Stomach (tissue), 9 donors: Measurements from ENCODE around the gene ANKRD28. TPM values are rescaled to one million over a fixed set of nuclear protein-coding genes. Genes with fewer than 3 reads are reported as not detected.

Source experiments
- DNase-seq, 2 donors: peaks; one replicate each; pipeline versions ENCODE4 v3.0.0 to v3.0.0-alpha.2; 2013 to 2019
- H3K27ac ChIP-seq, 5 donors: fragments of 200-600 bp in 4 of 5; sonication (generic) in 4 of 5; one replicate each; pipeline ENCODE4 v1.5.1; 2013 to 2019; ENCODE audit warnings: mild to moderate bottlenecking in 1 of 5, moderate library complexity in 1 of 5
- H3K27me3 ChIP-seq, 3 donors: fragments of 200-600 bp; sonication (generic); one replicate each; pipeline ENCODE4 v1.5.1; 2017 to 2019; ENCODE audit warnings: mixed run types in 1 of 3
- H3K36me3 ChIP-seq, 4 donors: fragments of 200-600 bp; sonication (generic); 1 replicate in 3 of 4; 2 replicates in 1 of 4; pipeline ENCODE4 v1.5.1; 2016 to 2019
- H3K4me1 ChIP-seq, 4 donors: fragments of 200-600 bp; sonication (generic); one replicate each; pipeline ENCODE4 v1.5.1; 2016 to 2019
- H3K4me3 ChIP-seq, 4 donors: fragments of 200-600 bp; sonication (generic) in 3 of 4; one replicate each; pipeline ENCODE4 v1.5.1; 2016 to 2019; ENCODE audit warnings: mild to moderate bottlenecking in 1 of 4
- H3K9me3 ChIP-seq, 4 donors: fragments of 200-600 bp; sonication (generic); one replicate each; pipeline ENCODE4 v1.5.1; 2016 to 2019
- CTCF ChIP-seq, 7 experiments: fragments of 450-650 bp in 4 of 7; fragments of 200-600 bp in 3 of 7; sonication (generic) in 3 of 7; IDR thresholded peaks; one replicate each; pipeline ENCODE4 v1.5.1; 2016 to 2019; ENCODE audit warnings: antibody characterized with exemption in 7 of 7, control low read depth in 2 of 7, mild to moderate bottlenecking in 1 of 7
- EP300 ChIP-seq: sonication (generic); formaldehyde crosslinking; IDR thresholded peaks from one replicate; pipeline ENCODE4 v1.6.1; 2017; ENCODE audit warnings: antibody characterized with exemption
- POLR2A ChIP-seq, 4 donors: fragments of 450-650 bp; IDR thresholded peaks; one replicate each; pipeline ENCODE4 v1.6.1; 2016; ENCODE audit warnings: antibody characterized with exemption in 4 of 4, control low read depth in 2 of 4, mild to moderate bottlenecking in 1 of 4, moderate library complexity in 1 of 4
- POLR2AphosphoS5 ChIP-seq, 3 donors: sonication (generic); formaldehyde crosslinking; IDR thresholded peaks; one replicate each; pipeline ENCODE4 v1.6.1; 2016; ENCODE audit warnings: antibody characterized with exemption in 3 of 3
- WGBS, 5 donors: extraction: QIAGEN DNeasy Blood & Tissue Kit in 3 of 5; methylation state at CpG; one replicate each; pipeline versions ENCODE4 v1.1.5 to v1.1.7; 2013 to 2018; 5-methylcytosine and 5-hydroxymethylcytosine counted together
- intact Hi-C: fragments of 100-400 bp; cut with DNase I; formaldehyde crosslinking; loops from one replicate; pipeline ENCODE4 v1.15.1; 2023; ENCODE audit warnings: low total_unique reads
- polyA plus RNA-seq, 3 donors: library from polyadenylated mRNA; stranded (reverse); fragments of 200-250 nt; gene quantifications; one replicate each; pipeline ENCODE4 v1.2.3, GENCODE V29; 2013
- total RNA-seq, 5 donors: library from RNA; depleted of rRNA; stranded (reverse); fragments of >200 nt; gene quantifications; one replicate each; pipeline versions ENCODE4 v1.1.0 to v1.2.3, GENCODE V29; 2014 to 2016
- donor health status: healthy with polysubstance abuse.
- donor health status: Bipolar disorder and iron deficiency.
- donor health status: healthy.

The ANKRD28 gene
- total and polyA plus RNA-seq, 8 donors, result 6.8 to 102 (median 16.6) TPM

- no peak overlapping the region for H3K27ac ChIP-seq
- peaks cover 11 to 78% (median 65%) of the 10 kb centered on the region in 4 donors for H3K36me3 ChIP-seq
- no peak for DNase-seq
- no peak overlapping the region for H3K4me3 ChIP-seq
- intact Hi-C loops, result no loop called here
- H3K27me3 ChIP-seq, result no peaks in the 10 kb centered on the region
- WGBS, 5 donors, result 79 to 92% (median 88%) methylated on average over 1 of the region's 1 CpG
- H3K4me1 ChIP-seq, result peaks cover 0 to 16% (median 9%) of the 10 kb centered on the region in 4 donors
- no peak for TF ChIP-seq POLR2AphosphoS5 (IDR thresholded peaks at IDR 0.05)
- TF ChIP-seq EP300, result no peak
- no peak for TF ChIP-seq CTCF (IDR thresholded peaks at IDR 0.05)
- TF ChIP-seq POLR2A (IDR thresholded peaks at IDR 0.05), result no peak
- no peaks in the 10 kb centered on the region for H3K9me3 ChIP-seq
Observed at GRCh38 chr3:15683253-15683652, 114.5 kb downstream of the ANKRD28 start.

GRCh38 chr3:15682561-15683185 lies 115.1 kb downstream of the ANKRD28 start:
- intact Hi-C loops, result no loop called here
- no peak overlapping the region for H3K4me3 ChIP-seq
- peaks cover 17 to 78% (median 65%) of the 10 kb centered on the region in 4 donors for H3K36me3 ChIP-seq
- WGBS, 5 donors, result 54 to 65% (median 57%) methylated on average over 3 of the region's 3 CpGs
- no peak for TF ChIP-seq CTCF (IDR thresholded peaks at IDR 0.05)
- TF ChIP-seq POLR2AphosphoS5 (IDR thresholded peaks at IDR 0.05), result no peak
- no peak for TF ChIP-seq EP300
- TF ChIP-seq POLR2A (IDR thresholded peaks at IDR 0.05), result no peak
- H3K4me1 ChIP-seq, result peaks cover 0 to 16% (median 9%) of the 10 kb centered on the region in 4 donors
- DNase-seq, result peak in 1 of 2 donors; percentile 15
- H3K27me3 ChIP-seq, result no peaks in the 10 kb centered on the region
- H3K27ac ChIP-seq, result no peak overlapping the region
- H3K9me3 ChIP-seq, result no peaks in the 10 kb centered on the region

- DNase-seq, result no peak
- H3K36me3 ChIP-seq, result peaks cover 17 to 78% (median 65%) of the 10 kb centered on the region in 4 donors
- H3K27ac ChIP-seq, result no peak overlapping the region
- H3K4me3 ChIP-seq, result no peak overlapping the region
- H3K4me1 ChIP-seq, result peaks cover 0 to 16% (median 9%) of the 10 kb centered on the region in 4 donors
- no peak for TF ChIP-seq POLR2A (IDR thresholded peaks at IDR 0.05)
- TF ChIP-seq POLR2AphosphoS5 (IDR thresholded peaks at IDR 0.05), result no peak
- 78 to 92% (median 87%) methylated on average over 2 of the region's 2 CpGs for WGBS, 5 donors
- intact Hi-C loops, result no loop called here
- H3K9me3 ChIP-seq, result no peaks in the 10 kb centered on the region
- no peaks in the 10 kb centered on the region for H3K27me3 ChIP-seq
Observed at GRCh38 chr3:15681668-15682067, 116.1 kb downstream of the ANKRD28 start.

GRCh38 chr3:15679306-15679705 lies 118.5 kb downstream of the ANKRD28 start:
- no peak overlapping the region for H3K4me3 ChIP-seq
- peaks cover 10 to 78% (median 66%) of the 10 kb centered on the region in 4 donors for H3K36me3 ChIP-seq
- no peaks in the 10 kb centered on the region for H3K27me3 ChIP-seq
- DNase-seq, result no peak
- 86 to 91% (median 91%) methylated on average over 5 of the region's 5 CpGs for WGBS, 5 donors
- H3K4me1 ChIP-seq, result peaks cover 0 to 16% (median 9%) of the 10 kb centered on the region in 4 donors
- H3K27ac ChIP-seq, result no peak overlapping the region
- intact Hi-C loops, result no loop called here
- TF ChIP-seq EP300, result no peak
- no peak for TF ChIP-seq POLR2A (IDR thresholded peaks at IDR 0.05)
- TF ChIP-seq CTCF (IDR thresholded peaks at IDR 0.05), result no peak
- no peak for TF ChIP-seq POLR2AphosphoS5 (IDR thresholded peaks at IDR 0.05)
- no peaks in the 10 kb centered on the region for H3K9me3 ChIP-seq

GRCh38 chr3:15676259-15676658 lies 121.5 kb downstream of the ANKRD28 start:
- H3K27ac ChIP-seq, result no peak overlapping the region
- peaks cover 15 to 98% (median 89%) of the 10 kb centered on the region in 4 donors for H3K36me3 ChIP-seq
- no peaks in the 10 kb centered on the region for H3K9me3 ChIP-seq
- intact Hi-C loops, result no loop called here
- TF ChIP-seq CTCF (IDR thresholded peaks at IDR 0.05) (no peak), POLR2AphosphoS5 (IDR thresholded peaks at IDR 0.05) (no peak), POLR2A (IDR thresholded peaks at IDR 0.05) (no peak), EP300 (no peak)
- DNase-seq, result no peak
- WGBS, 5 donors, result 80 to 90% (median 87%) methylated on average over 2 of the region's 2 CpGs
- H3K4me3 ChIP-seq, result no peak overlapping the region
- no peaks in the 10 kb centered on the region for H3K27me3 ChIP-seq
- H3K4me1 ChIP-seq, result no peaks in the 10 kb centered on the region
